HEK293T (cell line): ENCODE results near the gene MS4A14.

Experiments
- ARNT ChIP-seq: fragments of 450-650 bp; IDR thresholded peaks from 2 replicates; pipeline ENCODE4 v1.6.1; 2017; ENCODE audit warnings: mild to moderate bottlenecking
- BHLHE40 ChIP-seq: fragments of 450-650 bp; IDR thresholded peaks from 2 replicates; pipeline ENCODE4 v1.6.1; 2016; ENCODE audit warnings: mild to moderate bottlenecking, moderate library complexity, borderline replicate concordance
- FOXA1 ChIP-seq: fragments of 450-650 bp; IDR thresholded peaks from 2 replicates; pipeline ENCODE4 v1.6.1; 2016; ENCODE audit warnings: mild to moderate bottlenecking
- FOXK2 ChIP-seq: fragments of 450-650 bp; IDR thresholded peaks from 2 replicates; pipeline ENCODE4 v1.6.1; 2016; ENCODE audit warnings: mild to moderate bottlenecking
- HDGF ChIP-seq: fragments of 450-650 bp; IDR thresholded peaks from 2 replicates; pipeline ENCODE4 v1.6.1; 2017; ENCODE audit warnings: antibody characterized with exemption, borderline replicate concordance
- L3MBTL2 ChIP-seq: fragments of 450-650 bp; conservative IDR thresholded peaks from 2 replicates; pipeline ENCODE4 v1.6.1; 2016; ENCODE audit warnings: mild to moderate bottlenecking
- SP1 ChIP-seq: fragments of 450-650 bp; IDR thresholded peaks from 2 replicates; pipeline ENCODE4 v1.6.1; 2017
- SUZ12 ChIP-seq: fragments of 450-650 bp; IDR thresholded peaks from 2 replicates; pipeline ENCODE4 v1.6.1; 2016; ENCODE audit warnings: mild to moderate bottlenecking
- TARDBP ChIP-seq: fragments of 450-650 bp; IDR thresholded peaks from 2 replicates; pipeline ENCODE4 v1.6.1; 2016
- ZNF384 ChIP-seq: fragments of 450-650 bp; IDR thresholded peaks from 2 replicates; pipeline ENCODE4 v1.6.1; 2016

GRCh38 chr11:60349990-60350389, 46.3 kb upstream of the MS4A14 start:
- no peak for TF ChIP-seq ZNF384
- no peak for TF ChIP-seq SUZ12
- no peak for TF ChIP-seq SP1
- no peak for TF ChIP-seq ARNT
- TF ChIP-seq HDGF: no peak
- no peak for TF ChIP-seq BHLHE40
- no peak for TF ChIP-seq FOXA1
- TF ChIP-seq FOXK2: no peak
- TF ChIP-seq TARDBP: no peak
- no peak for TF ChIP-seq L3MBTL2
